ENCODE measurements around the gene TMEM150C. TPM values are rescaled to one million over a fixed set of nuclear protein-coding genes. Genes with fewer than 3 reads are reported as not detected.
"Not testable (repeated sequence)": the region's sequence is repeated elsewhere in the genome, so short reads cannot be mapped to it uniquely, and the experiment has no call there.

TMEM150C gene
- total RNA-seq, 2 experiments from 2014 or later = not detected

DNA sequence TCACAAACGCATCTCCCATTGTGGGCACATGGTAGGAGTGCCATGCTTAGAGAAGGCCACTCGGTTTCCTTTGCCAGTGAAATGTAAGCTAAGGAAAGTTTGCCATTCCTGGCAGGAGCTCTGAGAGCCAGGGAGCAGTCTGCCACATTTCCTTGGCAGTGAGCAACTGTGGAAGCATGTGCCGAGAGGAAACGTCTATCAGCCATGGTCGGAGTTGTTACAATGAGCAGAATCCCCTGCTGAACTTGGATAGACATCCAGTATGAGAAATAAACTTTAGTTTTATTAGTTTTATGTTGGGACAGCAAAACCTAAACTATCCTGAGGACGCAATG lies 80.3 kb downstream of the TMEM150C start:
- DNase-seq (no peak), ATAC-seq (no peak)
- ChIA-PET POLR2A (no interaction called here), CTCF (no interaction called here)
- Mint-ChIP-seq H3K9me3 (ENCODE audit: insufficient read depth) (no peaks in the 10 kb centered on the region), H3K4me1 (ENCODE audit: low read depth) (no peaks in the 10 kb centered on the region), H3K27me3 (ENCODE audit: low read depth) (no peaks in the 10 kb centered on the region), H3K36me3 (ENCODE audit: low read depth) (peaks cover 4% of the 10 kb centered on the region), H3K4me3 (no peak overlapping the region), H3K27ac (no peak overlapping the region)

DNA sequence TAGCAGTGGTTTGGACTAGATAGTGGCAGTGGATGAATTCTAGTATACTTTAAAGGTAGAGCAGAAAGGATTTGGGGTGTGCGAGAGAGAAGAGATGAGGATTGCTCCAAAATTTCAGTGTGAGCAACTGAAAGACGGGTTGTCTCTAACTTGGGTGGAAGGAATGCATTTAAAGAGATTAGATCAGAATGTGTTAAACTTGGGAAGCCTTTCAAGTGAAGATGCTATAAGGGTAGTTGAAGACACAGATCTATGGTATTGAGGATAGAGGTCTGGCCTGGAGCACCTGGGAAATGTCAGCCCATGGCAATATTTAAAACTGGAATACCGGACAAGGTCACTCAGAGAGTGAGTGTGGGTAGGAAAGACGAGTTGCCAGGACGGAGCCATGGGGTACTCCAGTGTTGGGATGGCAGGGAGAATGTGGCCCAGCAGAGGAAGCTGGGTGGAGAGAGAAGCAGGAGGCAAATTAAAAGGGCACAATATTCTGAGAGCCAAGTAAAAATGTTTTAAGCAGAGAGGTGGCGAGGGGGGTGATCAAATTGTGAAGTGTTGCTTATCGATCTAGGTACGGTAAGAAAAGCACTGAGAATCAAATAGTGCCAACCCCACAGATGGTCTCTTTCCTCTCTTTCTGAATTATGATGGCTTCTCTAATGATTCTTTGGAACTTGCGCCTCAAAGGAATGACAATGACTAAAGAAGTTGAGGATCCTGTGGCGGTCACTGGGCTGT lies 80.8 kb downstream of the TMEM150C start:
- Mint-ChIP-seq H3K4me3 (no peak overlapping the region), H3K36me3 (ENCODE audit: low read depth) (peaks cover 4% of the 10 kb centered on the region), H3K27ac (no peak overlapping the region), H3K9me3 (ENCODE audit: insufficient read depth) (no peaks in the 10 kb centered on the region), H3K27me3 (ENCODE audit: low read depth) (no peaks in the 10 kb centered on the region), H3K4me1 (ENCODE audit: low read depth) (no peaks in the 10 kb centered on the region)
- ChIA-PET POLR2A (no interaction called here), CTCF (no interaction called here)
- ATAC-seq (no peak), DNase-seq (no peak)

DNA sequence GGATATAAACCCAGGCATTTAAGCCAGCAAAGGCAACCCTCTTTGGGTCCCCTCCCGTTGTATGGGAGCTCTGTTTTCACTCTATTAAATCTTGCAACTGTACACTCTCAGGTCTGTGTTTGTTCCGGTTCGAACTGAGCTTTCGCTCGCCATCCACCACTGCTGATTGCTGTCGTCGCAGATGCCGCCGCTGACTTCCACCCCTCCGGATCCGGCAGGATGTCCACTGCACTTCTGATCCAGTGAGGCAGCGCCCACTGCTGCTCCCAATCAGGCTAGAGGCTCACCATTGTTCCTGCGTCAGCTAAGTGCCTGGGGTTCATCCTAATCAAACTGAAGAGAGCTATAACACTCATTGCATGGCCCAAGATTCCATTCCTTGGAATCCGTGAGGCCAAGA lies 82.2 kb downstream of the TMEM150C start:
- ChIA-PET CTCF (interaction anchor here (1.0 to 1.6 kb wide), 2 partner anchors 17 to 259 kb away, joined by 3 to 4 read pairs; no protein-coding TSS in a partner anchor), POLR2A (no interaction called here)
- DNase-seq (no peak), ATAC-seq (no peak)
- Mint-ChIP-seq H3K36me3 (ENCODE audit: low read depth) (peaks cover 4% of the 10 kb centered on the region), H3K9me3 (ENCODE audit: insufficient read depth) (no peaks in the 10 kb centered on the region), H3K27me3 (ENCODE audit: low read depth) (no peaks in the 10 kb centered on the region), H3K27ac (no peak overlapping the region), H3K4me1 (ENCODE audit: low read depth) (no peaks in the 10 kb centered on the region), H3K4me3 (no peak overlapping the region)

DNA sequence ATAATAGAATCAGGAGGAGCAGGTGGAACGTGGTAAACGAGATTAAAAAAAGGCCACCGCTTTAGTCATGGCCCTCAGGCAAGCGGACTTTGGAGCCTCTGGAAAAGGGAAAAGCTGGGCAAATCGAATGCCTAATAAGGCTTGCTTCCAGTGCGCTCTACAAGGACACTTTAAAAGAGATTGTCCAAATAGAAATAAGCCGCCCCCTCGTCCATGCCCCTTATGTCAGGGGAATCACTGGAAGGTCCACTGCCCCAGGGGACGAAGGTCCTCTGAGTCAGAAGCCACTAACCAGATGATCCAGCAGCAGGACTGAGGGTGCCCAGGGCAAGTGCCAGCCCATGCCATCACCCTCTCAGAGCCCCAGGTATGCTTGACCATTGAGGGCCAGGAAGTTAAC lies 84.3 kb downstream of the TMEM150C start:
- H3K4me3 Mint-ChIP-seq; H3K4me1 Mint-ChIP-seq (ENCODE audit: low read depth); POLR2A ChIA-PET; DNase-seq; H3K9me3 Mint-ChIP-seq (ENCODE audit: insufficient read depth); H3K27ac Mint-ChIP-seq; CTCF ChIA-PET; H3K27me3 Mint-ChIP-seq (ENCODE audit: low read depth); ATAC-seq: not testable (repeated sequence)
- peaks cover 13% of the 10 kb centered on the region for H3K36me3 Mint-ChIP-seq (ENCODE audit: low read depth)

DNA sequence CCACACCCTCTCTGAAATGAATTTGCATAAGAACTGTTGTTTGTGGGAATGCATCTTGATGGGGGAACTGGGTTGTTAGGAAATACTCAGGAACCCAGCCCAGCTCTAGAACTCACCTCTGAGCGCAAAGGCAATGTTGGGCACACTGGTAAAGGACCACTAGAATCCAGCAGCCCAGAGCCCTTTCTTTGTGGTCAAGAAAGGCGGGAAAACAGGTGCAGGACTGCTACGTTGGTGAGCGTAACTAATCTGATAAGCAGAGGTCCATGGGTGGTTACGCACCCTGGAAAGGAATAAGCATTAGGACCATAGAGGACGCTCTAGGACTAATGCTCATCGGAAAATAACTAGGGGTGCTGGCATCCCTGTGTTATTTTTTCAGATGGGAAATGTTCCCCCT lies 85.9 kb downstream of the TMEM150C start:
- ATAC-seq; H3K27me3 Mint-ChIP-seq (ENCODE audit: low read depth); H3K4me1 Mint-ChIP-seq (ENCODE audit: low read depth); H3K4me3 Mint-ChIP-seq; H3K9me3 Mint-ChIP-seq (ENCODE audit: insufficient read depth); DNase-seq; H3K27ac Mint-ChIP-seq; CTCF ChIA-PET: not testable (repeated sequence)
- H3K36me3 Mint-ChIP-seq (ENCODE audit: low read depth) = peaks cover 12% of the 10 kb centered on the region
- POLR2A ChIA-PET = interaction anchor here (1.0 kb wide), 1 partner anchor 47 kb away, joined by 3 read pairs; no protein-coding TSS in a partner anchor

DNA sequence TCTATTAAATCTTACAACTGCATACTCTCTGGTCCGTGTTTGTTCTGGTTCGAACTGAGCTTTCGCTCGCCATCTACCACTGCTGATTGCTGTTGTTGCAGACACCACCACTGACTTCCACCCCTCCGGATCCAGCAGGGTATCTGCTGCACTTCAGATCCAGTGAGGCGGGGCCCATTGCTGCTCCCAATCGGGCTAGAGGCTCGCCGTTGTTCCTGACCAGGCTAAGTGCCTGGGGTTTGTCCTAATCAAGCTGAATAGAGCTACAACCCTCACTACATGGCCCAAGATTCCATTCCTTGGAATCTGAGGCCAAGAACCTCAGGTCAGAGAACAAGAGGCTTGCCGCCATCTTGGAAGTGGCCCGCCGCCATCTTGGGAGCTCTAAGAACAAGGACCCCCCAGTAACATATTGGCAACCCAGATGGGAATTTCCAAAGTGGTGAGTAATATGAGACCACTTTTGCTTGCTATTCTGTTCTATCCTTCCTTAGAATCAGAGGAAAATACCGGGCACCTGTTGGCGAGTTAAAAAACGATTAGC lies 88.1 kb downstream of the TMEM150C start:
- no peaks in the 10 kb centered on the region for H3K9me3 Mint-ChIP-seq (ENCODE audit: insufficient read depth)
- peaks cover 9% of the 10 kb centered on the region for H3K36me3 Mint-ChIP-seq (ENCODE audit: low read depth)
- no peak overlapping the region for H3K4me3 Mint-ChIP-seq
- DNase-seq (no peak), ATAC-seq (no peak)
- ChIA-PET CTCF (no interaction called here), POLR2A (no interaction called here)
- no peaks in the 10 kb centered on the region for H3K4me1 Mint-ChIP-seq (ENCODE audit: low read depth)
- no peak overlapping the region for H3K27ac Mint-ChIP-seq
- H3K27me3 Mint-ChIP-seq (ENCODE audit: low read depth) = no peaks in the 10 kb centered on the region

DNA sequence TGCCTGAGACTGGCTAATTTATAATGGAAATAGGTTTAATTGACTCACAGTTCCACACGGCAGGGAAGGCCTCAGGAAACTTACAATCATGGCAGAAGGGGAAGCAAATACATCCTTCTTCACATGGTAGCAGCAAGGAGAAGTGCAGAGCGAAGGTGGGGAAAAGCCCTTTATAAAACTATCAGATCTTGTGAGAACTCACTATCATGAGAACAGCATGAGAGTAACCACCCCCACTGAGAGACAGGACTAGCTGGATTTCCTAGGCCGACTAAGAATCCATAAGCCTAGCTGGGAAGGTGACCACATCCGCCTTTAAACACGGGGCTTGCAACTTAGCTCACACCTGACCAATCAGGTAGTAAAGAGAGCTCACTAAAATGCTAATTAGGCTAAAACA lies 88.7 kb downstream of the TMEM150C start:
- H3K9me3 Mint-ChIP-seq (ENCODE audit: insufficient read depth); POLR2A ChIA-PET; H3K27ac Mint-ChIP-seq; H3K4me1 Mint-ChIP-seq (ENCODE audit: low read depth); H3K27me3 Mint-ChIP-seq (ENCODE audit: low read depth); H3K4me3 Mint-ChIP-seq; ATAC-seq; DNase-seq; CTCF ChIA-PET: not testable (repeated sequence)
- H3K36me3 Mint-ChIP-seq (ENCODE audit: low read depth) = peaks cover 11% of the 10 kb centered on the region

DNA sequence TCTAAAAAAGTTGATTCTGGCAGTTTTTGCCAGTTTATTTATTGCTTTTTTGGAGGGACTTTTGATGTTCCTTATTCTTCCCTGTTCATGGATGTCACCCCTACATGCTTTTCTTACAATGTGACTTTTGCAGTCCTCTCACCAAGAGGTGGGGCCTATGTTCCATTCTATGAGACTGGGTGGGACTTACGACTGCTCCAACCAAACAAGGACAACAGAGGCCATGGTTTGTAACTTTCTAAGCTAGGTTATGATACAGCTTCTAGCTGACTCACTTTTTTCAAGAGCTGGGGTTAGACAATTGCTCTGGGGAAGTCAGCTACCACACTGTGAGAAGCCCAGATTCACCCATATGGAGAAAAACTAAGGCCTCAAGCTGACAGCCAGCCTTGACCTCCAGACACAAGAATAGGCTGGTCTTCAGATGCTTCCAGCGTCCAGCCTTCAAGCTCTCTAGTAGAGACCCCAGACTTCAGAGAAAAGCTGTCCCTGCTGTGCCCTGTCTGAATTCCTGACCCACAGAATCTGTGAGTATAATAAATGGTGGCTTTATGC lies 91.9 kb downstream of the TMEM150C start:
- no peaks in the 10 kb centered on the region for H3K4me1 Mint-ChIP-seq (ENCODE audit: low read depth)
- H3K27ac Mint-ChIP-seq = no peak overlapping the region
- H3K4me3 Mint-ChIP-seq = no peak overlapping the region
- H3K27me3 Mint-ChIP-seq (ENCODE audit: low read depth) = no peaks in the 10 kb centered on the region
- no peaks in the 10 kb centered on the region for H3K9me3 Mint-ChIP-seq (ENCODE audit: insufficient read depth)
- DNase-seq (no peak), ATAC-seq (peak; percentile 36)
- peaks cover 15% of the 10 kb centered on the region for H3K36me3 Mint-ChIP-seq (ENCODE audit: low read depth)
- CTCF ChIA-PET = no interaction called here
- POLR2A ChIA-PET = no interaction called here

DNA sequence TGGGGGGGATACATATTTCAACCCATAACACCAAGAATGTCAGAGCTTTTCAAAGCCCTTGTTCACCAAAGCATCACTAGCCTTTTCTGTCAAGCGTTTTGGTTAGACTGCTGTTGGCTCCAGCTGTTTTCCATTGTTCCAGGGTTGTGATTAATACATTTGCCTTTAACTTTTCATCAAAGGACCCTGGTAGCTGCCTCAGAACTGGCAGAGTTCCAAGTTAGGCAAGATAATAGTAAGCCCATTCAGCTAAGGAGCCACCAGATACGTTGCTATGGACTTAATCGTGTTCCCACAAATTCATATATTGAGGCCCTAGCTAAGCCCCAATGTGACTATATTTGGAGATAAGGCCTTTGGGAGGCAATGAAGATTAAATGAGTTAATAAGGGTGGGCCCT lies 94.3 kb downstream of the TMEM150C start:
- Mint-ChIP-seq H3K4me3 (no peak overlapping the region), H3K36me3 (ENCODE audit: low read depth) (peaks cover 19% of the 10 kb centered on the region), H3K4me1 (ENCODE audit: low read depth) (no peaks in the 10 kb centered on the region), H3K27ac (no peak overlapping the region), H3K27me3 (ENCODE audit: low read depth) (no peaks in the 10 kb centered on the region), H3K9me3 (ENCODE audit: insufficient read depth) (no peaks in the 10 kb centered on the region)
- DNase-seq (no peak), ATAC-seq (no peak)
- CTCF ChIA-PET = no interaction called here
- POLR2A ChIA-PET = no interaction called here

DNA sequence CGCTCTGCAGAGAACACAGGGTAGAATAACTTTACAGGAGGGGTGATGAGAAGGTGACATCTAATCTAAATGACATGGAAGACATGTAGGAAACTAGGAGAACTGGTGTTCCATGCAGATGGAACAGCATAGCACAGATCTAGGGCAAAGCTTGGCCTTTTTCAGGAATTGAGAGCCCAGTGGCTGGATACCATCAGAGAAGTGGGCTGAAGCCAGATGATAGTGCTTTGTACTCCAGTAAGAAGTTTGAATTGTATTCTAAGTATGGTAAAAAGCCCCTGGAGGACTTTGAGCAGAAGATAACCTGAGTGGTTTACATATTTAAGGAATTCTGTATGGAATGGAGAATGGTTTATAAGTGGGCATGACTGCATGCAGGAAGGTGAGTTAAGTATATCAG lies 98.6 kb downstream of the TMEM150C start:
- ATAC-seq (no peak), DNase-seq (no peak)
- ChIA-PET CTCF (interaction anchor here (1.9 kb wide), 1 partner anchor 271 kb away, joined by 5 read pairs; no protein-coding TSS in a partner anchor), POLR2A (no interaction called here)
- H3K4me3 Mint-ChIP-seq = no peak overlapping the region
- no peak overlapping the region for H3K27ac Mint-ChIP-seq
- H3K27me3 Mint-ChIP-seq (ENCODE audit: low read depth) = no peaks in the 10 kb centered on the region
- H3K9me3 Mint-ChIP-seq (ENCODE audit: insufficient read depth) = no peaks in the 10 kb centered on the region
- H3K4me1 Mint-ChIP-seq (ENCODE audit: low read depth) = no peaks in the 10 kb centered on the region
- peaks cover 43% of the 10 kb centered on the region for H3K36me3 Mint-ChIP-seq (ENCODE audit: low read depth)

DNA sequence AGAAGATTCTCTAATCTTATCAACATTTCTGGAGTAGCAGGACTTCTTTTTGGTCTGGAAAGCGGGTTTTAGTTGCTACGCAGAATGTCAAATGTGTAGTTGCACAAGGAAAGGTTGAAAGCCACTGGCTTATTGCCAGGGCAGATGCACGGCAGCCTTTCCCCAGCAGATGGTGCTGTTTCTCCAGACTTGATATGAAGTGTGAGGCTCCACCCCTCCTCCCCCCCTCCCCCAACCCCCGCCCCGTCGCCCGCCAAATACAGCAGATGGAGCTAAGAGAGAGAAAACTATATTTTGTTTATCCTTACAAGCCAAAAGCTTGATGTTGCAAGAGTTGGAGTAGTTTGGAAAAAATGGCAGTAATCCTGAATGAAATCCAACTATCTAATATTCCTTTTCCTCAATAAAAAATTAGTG lies 99.4 kb downstream of the TMEM150C start:
- Mint-ChIP-seq H3K36me3 (ENCODE audit: low read depth) (peaks cover 49% of the 10 kb centered on the region), H3K4me1 (ENCODE audit: low read depth) (no peaks in the 10 kb centered on the region), H3K4me3 (no peak overlapping the region), H3K27me3 (ENCODE audit: low read depth) (no peaks in the 10 kb centered on the region), H3K27ac (no peak overlapping the region), H3K9me3 (ENCODE audit: insufficient read depth) (no peaks in the 10 kb centered on the region)
- ChIA-PET CTCF (interaction anchor here (1.1 to 2.0 kb wide), 9 partner anchors 11 to 403 kb away, joined by 3 to 14 read pairs (median 4); no protein-coding TSS in a partner anchor), POLR2A (interaction anchor here (0.5 to 0.8 kb wide), 2 partner anchors 276 to 430 kb away, joined by 3 read pairs; no protein-coding TSS in a partner anchor)
- ATAC-seq = peak; percentile 94
- DNase-seq = peak; percentile 89

DNA sequence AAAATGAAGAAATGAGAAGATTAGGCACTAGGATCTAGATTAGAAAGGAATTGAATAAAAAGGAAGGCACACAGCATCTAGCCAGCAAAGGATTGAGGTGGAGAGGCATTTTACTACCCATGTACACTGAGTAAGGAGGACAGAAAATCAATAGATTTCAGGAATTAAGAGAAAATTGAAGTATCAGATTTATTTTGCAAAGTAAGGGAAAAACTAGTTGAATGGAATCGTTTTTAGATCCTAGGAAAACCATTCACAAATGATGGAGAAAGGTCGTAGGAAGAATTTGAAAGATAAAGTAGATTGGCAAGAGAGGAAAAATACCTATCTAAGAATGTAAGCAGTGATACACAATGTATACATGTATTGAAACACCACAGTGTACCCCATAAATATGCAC lies 100.1 kb downstream of the TMEM150C start:
- Mint-ChIP-seq H3K4me1 (ENCODE audit: low read depth) (no peaks in the 10 kb centered on the region), H3K27ac (no peak overlapping the region), H3K9me3 (ENCODE audit: insufficient read depth) (no peaks in the 10 kb centered on the region), H3K27me3 (ENCODE audit: low read depth) (no peaks in the 10 kb centered on the region), H3K36me3 (ENCODE audit: low read depth) (peaks cover 53% of the 10 kb centered on the region), H3K4me3 (no peak overlapping the region)
- ATAC-seq (no peak), DNase-seq (no peak)
- CTCF ChIA-PET = interaction anchor here (0.7 to 2.0 kb wide), 11 partner anchors 7 to 403 kb away, joined by 3 to 14 read pairs (median 4); no protein-coding TSS in a partner anchor
- POLR2A ChIA-PET = interaction anchor here (0.8 kb wide), 1 partner anchor 276 kb away, joined by 3 read pairs; no protein-coding TSS in a partner anchor

Measured in activated CD8-positive, alpha-beta T cell treated with anti-CD3 and anti-CD28 coated beads, Interleukin-2, amount 10 ng/mL, durations not matched to agents 7 days and 5 days (primary cell).